ENCODE data around the gene MEGF11.

GRCh38 chr15:66240240-66240794 lies 13.2 kb downstream of the MEGF11 start:
- TF ChIP-seq CTCF (conservative IDR thresholded peaks at IDR 0.05; ENCODE audit: low read depth, low read length) (no peak), EZH2phosphoT487 (IDR thresholded peaks at IDR 0.05; ENCODE audit: borderline replicate concordance, low read length) (no peak)
